Hypothalamus (tissue), 51 donors: Measurements from ENCODE around the gene CEP78.
A peak's percentile ranks its signal among the peaks of the same experiment; 100 is the strongest.
"Not testable (repeated sequence)": the region's sequence is repeated elsewhere in the genome, so short reads cannot be mapped to it uniquely, and the experiment has no call there.

ENCODE experiments used
- DNase-seq, 51 donors: peaks; one replicate each; lab custom pipeline; 2025; lab: John Stamatoyannopoulos, UW

The CEP78 gene

DNA sequence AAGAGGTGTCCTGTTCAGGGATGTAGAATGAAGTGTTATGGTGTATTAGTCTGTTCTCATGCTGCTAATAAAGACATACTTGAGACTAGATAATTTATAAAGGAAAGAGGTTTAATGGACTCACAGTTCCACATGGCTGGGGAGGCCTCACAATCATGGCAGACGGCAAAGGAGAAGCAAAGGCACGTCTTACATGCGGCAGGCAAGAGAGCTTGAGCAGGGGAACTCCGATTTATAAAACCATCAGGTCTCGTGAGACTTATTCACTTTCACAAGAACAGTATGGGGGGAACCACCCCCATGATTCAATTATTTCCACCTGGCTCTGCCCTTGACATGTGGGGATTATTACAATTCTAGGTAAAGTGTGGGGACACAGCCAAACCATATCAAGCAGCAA is 3.4 kb upstream of the CEP78 start:
- DNase-seq = not testable (repeated sequence)

GRCh38 chr9:78234810-78235209 is 1.1 kb upstream of the CEP78 start:
- no peak for DNase-seq

DNA sequence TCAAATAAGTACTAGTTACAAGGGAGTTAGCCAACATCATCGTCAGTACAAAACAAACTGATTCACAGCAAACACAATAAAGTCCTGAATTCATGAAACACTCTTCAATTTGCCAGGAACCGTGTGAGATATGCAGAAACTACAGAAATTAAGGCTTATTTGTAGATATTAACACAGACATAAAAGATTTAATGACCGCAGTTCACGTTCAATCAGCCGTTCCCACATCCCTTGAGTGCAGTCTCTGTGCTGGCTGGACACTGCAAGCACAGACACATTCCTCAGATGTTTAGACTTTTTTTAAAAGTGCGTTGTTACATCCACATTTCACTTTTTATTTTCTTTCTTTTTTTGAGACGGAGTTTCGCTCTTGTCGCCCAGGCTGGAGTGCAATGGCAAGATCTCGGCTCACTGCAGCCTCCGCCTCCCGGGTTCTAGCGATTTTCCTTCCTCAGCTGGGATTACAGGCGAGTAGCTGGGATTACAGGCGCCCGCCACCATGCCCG is 566 bp upstream of the CEP78 start:
- no peak for DNase-seq

- DNase-seq = peak in 1 of 51 donors; percentile 28
Observed at GRCh38 chr9:78236551-78236910, 656 bp downstream of the CEP78 start.

DNA sequence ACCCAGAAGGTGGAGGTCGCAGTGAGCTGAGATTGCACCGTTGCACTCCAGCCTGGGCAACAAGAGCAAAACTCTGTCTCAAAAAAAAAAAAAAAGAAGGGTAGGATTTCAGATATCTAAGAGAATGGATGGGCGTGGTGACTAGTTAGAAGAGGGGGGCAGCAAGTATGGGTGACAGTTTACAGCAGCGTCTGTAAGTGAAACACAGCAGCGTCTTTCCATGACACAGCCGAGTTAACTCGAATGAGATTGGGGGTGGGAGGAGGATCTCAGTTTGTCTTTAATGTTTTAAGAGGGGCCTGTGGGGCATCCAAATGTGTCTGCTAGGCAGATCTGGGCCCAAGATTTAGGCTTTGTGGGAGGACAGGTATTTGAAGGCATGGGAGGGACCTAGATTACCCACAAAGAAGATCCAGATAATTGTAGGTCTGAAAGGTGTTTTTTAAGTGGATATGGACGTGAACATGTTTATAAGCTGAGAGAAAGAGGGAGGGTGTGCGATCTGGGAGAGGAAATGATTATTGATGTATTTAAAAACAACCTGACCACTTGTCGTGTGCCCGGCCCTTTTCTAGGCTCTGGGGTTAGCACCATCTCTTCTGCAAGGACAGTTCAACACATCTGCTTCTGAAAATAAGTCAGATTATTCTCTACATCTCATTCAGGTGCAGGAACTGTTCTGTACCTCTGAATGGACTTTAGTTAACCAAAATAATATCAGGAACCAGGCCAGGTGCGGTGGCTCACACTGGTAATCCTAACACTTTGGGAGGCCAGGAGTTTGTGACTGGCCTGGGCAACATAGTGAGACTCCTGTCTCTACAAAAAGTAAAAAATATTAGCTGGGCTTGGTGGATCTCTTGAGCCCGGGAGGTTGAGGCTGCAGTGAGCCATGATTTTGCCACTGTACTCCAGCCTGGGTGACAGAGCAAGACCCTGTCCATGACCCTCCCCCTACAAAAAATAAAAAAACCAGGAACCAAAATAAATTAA is 2.5 kb downstream of the CEP78 start:
- DNase-seq = no peak

GRCh38 chr9:78239506-78239905 is 3.6 kb downstream of the CEP78 start:
- DNase-seq = peak in 6 of 51 donors; percentile 1 to 34 (median 8)

GRCh38 chr9:78242041-78242440 is 6.2 kb downstream of the CEP78 start:
- DNase-seq = no peak

- DNase-seq = no peak
Observed at GRCh38 chr9:78243130-78243529, 7.3 kb downstream of the CEP78 start.

DNA sequence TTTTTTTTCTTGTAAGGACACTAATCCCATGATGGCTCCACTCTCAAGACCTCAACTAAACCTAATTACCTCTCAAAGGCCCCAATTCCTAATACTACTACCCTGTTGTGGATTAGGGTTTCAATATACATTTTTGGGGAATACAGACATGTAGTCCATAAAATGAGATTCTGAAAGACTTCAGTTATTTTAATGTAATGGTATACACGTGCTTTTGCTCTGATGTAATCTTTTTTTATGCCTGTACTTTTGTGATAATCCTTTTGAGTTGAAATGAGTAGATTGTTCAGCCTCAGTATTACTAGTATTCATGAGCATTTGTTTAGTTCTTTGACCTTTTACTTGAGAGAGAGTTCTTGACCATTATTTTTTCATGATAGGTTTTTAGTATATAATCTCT is 9.5 kb downstream of the CEP78 start:
- no peak for DNase-seq

- no peak for DNase-seq
Observed at GRCh38 chr9:78248635-78249034, 12.8 kb downstream of the CEP78 start.

- DNase-seq = no peak
Observed at GRCh38 chr9:78249542-78249941, 13.7 kb downstream of the CEP78 start.

GRCh38 chr9:78252616-78253015 is 16.7 kb downstream of the CEP78 start:
- no peak for DNase-seq

DNA sequence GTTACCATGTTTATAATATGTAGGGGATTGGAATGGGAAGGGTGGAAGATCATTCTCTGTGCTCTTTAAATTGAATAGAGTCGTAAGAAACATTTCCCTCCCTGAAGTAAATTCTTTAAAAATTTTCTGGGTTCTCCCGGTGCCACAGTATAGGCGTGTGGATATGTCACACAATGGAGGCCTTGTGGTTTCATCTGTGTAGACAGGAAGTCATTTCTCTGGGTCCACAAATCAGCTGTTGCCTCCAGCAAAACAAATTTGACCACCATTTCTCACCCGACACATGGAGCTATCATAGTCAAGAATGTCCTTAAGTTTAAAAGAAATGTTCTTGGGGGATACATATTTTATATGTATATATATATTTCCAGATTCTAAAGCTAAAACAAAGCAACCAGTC is 17.4 kb downstream of the CEP78 start:
- no peak for DNase-seq

GRCh38 chr9:78261403-78262001 is 25.6 kb downstream of the CEP78 start:
- DNase-seq = no peak

DNA sequence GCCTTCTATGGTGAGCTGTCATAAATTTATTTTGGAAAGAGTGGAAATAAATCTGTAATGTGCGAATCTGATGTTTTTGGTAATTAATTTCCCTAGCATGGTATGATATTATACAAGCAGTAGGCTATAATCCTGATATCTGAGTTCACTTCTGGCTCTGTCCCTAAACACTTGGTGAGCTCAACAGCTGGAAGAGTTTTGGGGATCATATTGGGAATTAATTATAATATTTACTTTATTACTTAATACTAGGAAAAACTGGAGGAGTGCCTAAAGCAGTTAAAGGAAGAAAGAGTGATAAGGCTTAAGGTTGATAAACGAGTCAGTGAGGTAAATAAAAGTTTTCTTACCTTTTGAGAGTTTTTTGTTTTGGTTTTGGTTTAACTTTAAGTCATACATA is 26.8 kb downstream of the CEP78 start:
- no peak for DNase-seq

DNA sequence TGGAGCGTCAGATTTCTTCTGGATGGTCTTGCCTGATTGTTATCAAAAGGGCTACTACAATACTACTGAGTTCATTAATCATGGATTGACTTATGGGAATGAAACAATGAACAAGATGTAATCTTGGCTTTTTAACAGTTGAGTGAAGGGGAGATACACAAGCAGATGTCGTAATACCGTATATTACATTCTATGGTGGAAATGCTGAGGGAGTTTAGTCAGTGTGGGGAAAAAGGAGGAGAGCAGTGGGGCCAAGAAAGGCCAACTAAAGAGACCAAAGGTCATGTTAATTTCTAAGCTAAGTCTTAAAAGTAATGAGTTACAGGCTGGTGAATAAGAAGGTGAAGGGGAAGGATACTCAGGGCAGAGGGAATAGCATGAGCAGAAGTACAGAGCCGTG is 32.0 kb downstream of the CEP78 start:
- DNase-seq = no peak

DNA sequence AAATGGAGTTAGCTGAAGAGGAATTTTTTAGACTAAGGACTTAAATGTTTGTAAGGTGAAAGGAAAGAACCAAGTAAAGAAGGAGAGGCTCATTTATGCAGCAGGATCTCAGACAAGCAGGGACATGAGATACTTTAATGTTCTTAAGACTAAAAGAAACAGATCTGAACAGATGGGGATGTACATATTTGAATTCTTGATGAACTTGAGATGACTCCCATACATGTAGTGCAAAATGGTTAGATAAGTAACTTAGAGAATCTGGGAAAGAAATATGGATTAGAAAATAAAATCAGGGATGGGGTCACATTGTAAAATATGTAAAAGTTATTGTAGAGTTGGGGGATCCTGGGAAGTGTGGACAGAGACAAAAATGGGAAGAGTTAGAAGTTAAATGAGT is 33.9 kb downstream of the CEP78 start:
- DNase-seq = no peak

- DNase-seq = no peak
Observed at GRCh38 chr9:78272307-78272706, 36.4 kb downstream of the CEP78 start.

- no peak for DNase-seq
Observed at GRCh38 chr9:78273761-78274160, 37.9 kb downstream of the CEP78 start.

- no peak for DNase-seq
Observed at GRCh38 chr9:78278177-78278777, 42.4 kb downstream of the CEP78 start.

- DNase-seq = no peak
Observed at GRCh38 chr9:78278801-78279200, 42.9 kb downstream of the CEP78 start.
